ENCODE measurements around the gene SUMO2.
"Not testable (repeated sequence)": the region's sequence is repeated elsewhere in the genome, so short reads cannot be mapped to it uniquely, and the experiment has no call there.

SUMO2 gene

GRCh38 chr17:75132018-75133000, 50.5 kb downstream of the SUMO2 start:
- H3K27ac ChIP-seq (ENCODE audit: extremely low read depth, low read depth, low read length): peak overlapping the region; percentile 94
- peak; percentile 78 for TF ChIP-seq ZNF362 (tag by site-specific recombination; IDR thresholded peaks at IDR 0.05)
- TF ChIP-seq ZBTB17 (tag by site-specific recombination; IDR thresholded peaks at IDR 0.05): peak; percentile 62
- peak; percentile 34; the same call in 1 of the 2 replicates for TF ChIP-seq ZNF2 (tag by site-specific recombination; IDR thresholded peaks at IDR 0.05)
- TF ChIP-seq ZNF335 (tag by site-specific recombination; conservative IDR thresholded peaks at IDR 0.05): peak; percentile 74
- 0 out of 2 replicates have a peak, but pooled peaks have one; percentile 16 for TF ChIP-seq BCL11A (tag by site-specific recombination; IDR thresholded peaks at IDR 0.05; ENCODE audit: low read depth)
- TF ChIP-seq PATZ1 (tag by site-specific recombination; IDR thresholded peaks at IDR 0.05): peak; percentile 15
- 0 out of 2 replicates have a peak, but pooled peaks have one; percentile 31 for TF ChIP-seq ZNF792 (tag by site-specific recombination; IDR thresholded peaks at IDR 0.05)
- TF ChIP-seq WT1 (tag by site-specific recombination; IDR thresholded peaks at IDR 0.05): peak; percentile 28
- TF ChIP-seq ZBTB48 (tag by site-specific recombination; IDR thresholded peaks at IDR 0.05): peak; percentile 10; the same call in 1 of the 2 replicates
- TF ChIP-seq ZBTB6 (tag by site-specific recombination; IDR thresholded peaks at IDR 0.05): peak; percentile 57; the same call in 1 of the 2 replicates
- peak; percentile 47; the same call in 1 of the 2 replicates for TF ChIP-seq ZNF121 (tag by site-specific recombination; IDR thresholded peaks at IDR 0.05)
- H3K4me1 ChIP-seq (ENCODE audit: control insufficient read depth, insufficient read depth, low read length); H3K9me3 ChIP-seq (ENCODE audit: control insufficient read depth, insufficient read depth, low read depth, low read length): not testable (repeated sequence)
- H3K4me3 ChIP-seq (ENCODE audit: low read depth, low read length): peak overlapping the region; percentile 61
- H3K36me3 ChIP-seq (ENCODE audit: control insufficient read depth in 2 of 2, insufficient read depth in 1 of 2, low read length in 2 of 2): peaks cover 25 to 42% of the 10 kb centered on the region in 2 experiments
- ChIA-PET CTCF (interaction anchor here (0.6 to 4.3 kb wide), 21 partner anchors 9 to 1593 kb away, joined by 3 to 86 read pairs (median 6); partner anchors contain the start of genes MIF4GD and MRPL58), POLR2A (interaction anchor here (0.7 to 3.9 kb wide), 13 partner anchors 7 to 356 kb away, joined by 3 to 20 read pairs (median 4); partner anchors contain the start of genes JPT1, NAT9 and NUP85)

GRCh38 chr17:75131278-75132017, 51.3 kb downstream of the SUMO2 start, which contains the start of gene NT5C:
Gene NT5C (minus strand): TSS chr17:75131742. CDS start chr17:75131707, 35 bp downstream.
- H3K27ac ChIP-seq (ENCODE audit: extremely low read depth, low read depth, low read length): peak within 1 kb of the TSS; percentile 94
- TF ChIP-seq YY2 (tag by site-specific recombination; IDR thresholded peaks at IDR 0.05) (0 out of 2 replicates have a peak, but pooled peaks have one; percentile 30), ZBTB11 (tag by site-specific recombination; conservative IDR thresholded peaks at IDR 0.05; ENCODE audit: low read depth) (peak; percentile 92), ZBTB10 (tag by site-specific recombination; IDR thresholded peaks at IDR 0.05) (peak; percentile 97), ZNF423 (tag by site-specific recombination; IDR thresholded peaks at IDR 0.05) (peak; percentile 68), PBX3 (CRISPR knock-in tag; IDR thresholded peaks at IDR 0.05) (peak; percentile 83), ZNF596 (tag by site-specific recombination; IDR thresholded peaks at IDR 0.05) (peak; percentile 60)

More at GRCh38 chr17:75131278-75132017, 51.3 kb downstream of the SUMO2 start, which contains the start of gene NT5C:
- ChIA-PET POLR2A (interaction anchor here (0.7 to 3.9 kb wide), 21 partner anchors 9 to 355 kb away, joined by 3 to 20 read pairs (median 4); partner anchors contain the start of genes ARMC7, JPT1, MRPL58 and NAT9), CTCF (interaction anchor here (0.6 to 4.3 kb wide), 28 partner anchors 8 to 488 kb away, joined by 3 to 86 read pairs (median 4); partner anchors contain the start of genes HID1, MIF4GD and MRPL58)
- Histone ChIP-seq H3K9me3 (ENCODE audit: control insufficient read depth, insufficient read depth, low read depth, low read length) (no peaks in the 10 kb centered on the region), H3K4me1 (ENCODE audit: control insufficient read depth, insufficient read depth, low read length) (peaks cover 3% of the 10 kb centered on the region; the same call in 1 of the 2 replicates), H3K4me3 (ENCODE audit: low read depth, low read length) (peak within 1 kb of the TSS; percentile 61), H3K36me3 (ENCODE audit: control insufficient read depth in 2 of 2, insufficient read depth in 1 of 2, low read length in 2 of 2) (peaks cover 19 to 39% of the 10 kb centered on the region in 2 experiments)
